Measurements from ENCODE around the gene ACBD6. TPM values are rescaled to one million over a fixed set of nuclear protein-coding genes. Genes with fewer than 3 reads are reported as not detected.

The ACBD6 gene
- total RNA-seq, 5 donors from 2014 or later (not counting 1 experiment from before 2014, with no cell fraction given) = 44.3 to 58.5 (median 53.0) TPM

DNA sequence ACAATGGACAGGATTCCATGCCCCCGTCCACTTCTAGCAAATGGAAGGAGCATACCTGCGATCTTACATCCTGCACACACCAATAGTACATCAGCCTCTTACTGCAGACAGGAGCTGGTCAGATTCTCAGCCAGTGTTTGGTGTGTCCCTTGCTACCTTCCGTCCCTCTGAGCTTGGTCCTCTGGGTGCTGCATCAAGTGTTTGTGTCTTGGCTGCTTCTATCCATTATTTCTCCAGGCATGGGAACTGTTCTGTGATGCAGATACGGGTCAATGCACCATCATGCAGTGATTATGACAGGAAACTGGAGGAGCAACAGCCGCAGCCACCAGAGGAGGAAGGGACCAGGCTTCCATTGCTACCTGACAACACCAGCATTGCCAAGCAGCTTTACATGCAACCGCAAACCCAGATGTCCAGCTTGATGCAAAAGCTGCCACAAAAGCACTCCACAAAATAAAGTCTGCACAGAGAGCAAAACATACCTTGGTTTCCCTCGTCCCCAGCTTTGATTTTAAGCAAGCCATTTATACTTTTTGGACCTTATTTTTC lies 34.5 kb upstream of the ACBD6 start:
- ATAC-seq (replicated peaks in 1 of 4) (no peak), DNase-seq (no peak)
- Histone ChIP-seq H3K27me3 (replicated peaks in 1 of 2; ENCODE audit: control insufficient read depth in 2 of 2, extremely low read depth in 1 of 2, insufficient read depth in 2 of 2, low read length in 1 of 2) (peaks cover 0 to 8% of the 10 kb centered on the region in 2 experiments), H3K4me1 (ENCODE audit: control insufficient read depth in 1 of 2, extremely low read depth in 1 of 2, insufficient read depth in 2 of 2, low read length in 2 of 2) (no peaks in the 10 kb centered on the region), H3K9me3 (no peaks in the 10 kb centered on the region), H3K4me3 (ENCODE audit: control insufficient read depth in 1 of 2, extremely low read depth in 1 of 2, low read length in 1 of 2) (no peak overlapping the region), H3K27ac (ENCODE audit: low read length) (no peak overlapping the region), H3K36me3 (ENCODE audit: control insufficient read depth in 2 of 2, extremely low read depth in 1 of 2, insufficient read depth in 1 of 2, low read length in 1 of 2) (no peaks in the 10 kb centered on the region)
- no peaks in the 10 kb centered on the region for H3K4me1 Mint-ChIP-seq
- ChIA-PET CTCF (interaction anchor here (0.6 to 2.7 kb wide), 8 partner anchors 11 to 612 kb away, joined by 3 to 16 read pairs (median 4); no protein-coding TSS in a partner anchor), POLR2A (interaction anchor here in 1 of 2 donors (0.6 kb wide), 1 partner anchor 223 kb away, joined by 3 read pairs; no protein-coding TSS in a partner anchor)
- WGBS (ENCODE audit: insufficient coverage) = 85% methylated on average over 4 of the region's 7 CpGs
- H3K27me3 Mint-ChIP-seq = peaks cover 0 to 11% of the 10 kb centered on the region in 2 donors
- no peak overlapping the region for H3K4me3 Mint-ChIP-seq
- H3K36me3 Mint-ChIP-seq = no peaks in the 10 kb centered on the region
- H3K27ac Mint-ChIP-seq = no peak overlapping the region
- H3K9me3 Mint-ChIP-seq = no peaks in the 10 kb centered on the region

DNA sequence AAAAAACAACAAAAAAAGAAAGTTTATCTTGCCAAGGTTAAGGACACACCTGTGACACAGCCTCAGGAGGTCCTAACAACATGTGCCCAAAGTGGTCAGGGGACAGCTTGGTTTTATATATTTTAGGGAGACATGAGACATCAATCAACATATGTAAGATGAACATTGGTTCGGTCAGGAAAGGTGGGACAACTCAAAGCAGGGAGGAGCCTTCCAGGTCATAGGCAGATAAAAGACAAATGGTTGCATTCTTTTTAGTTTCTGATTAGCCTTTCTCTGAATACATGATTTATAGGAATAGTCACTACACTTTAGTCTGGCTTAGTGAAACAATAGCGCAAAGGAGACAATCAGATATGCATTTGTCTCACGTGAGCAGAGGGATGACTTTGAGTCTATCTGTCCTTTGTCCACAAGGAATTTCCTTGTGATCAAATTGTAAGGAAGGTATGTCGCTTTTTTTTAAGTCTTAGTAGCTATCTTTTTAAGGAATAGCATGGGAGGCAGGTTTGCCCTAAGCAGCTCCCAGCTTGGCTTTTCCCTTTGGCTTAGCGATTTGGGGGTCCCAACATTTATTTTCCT lies 33.1 kb upstream of the ACBD6 start:
- no peaks in the 10 kb centered on the region for H3K36me3 ChIP-seq (ENCODE audit: control insufficient read depth in 2 of 2, extremely low read depth in 1 of 2, insufficient read depth in 1 of 2, low read length in 1 of 2)
- Mint-ChIP-seq H3K27me3 (peaks cover 0 to 11% of the 10 kb centered on the region in 2 donors), H3K4me3 (no peak overlapping the region), H3K36me3 (no peaks in the 10 kb centered on the region), H3K4me1 (no peaks in the 10 kb centered on the region), H3K9me3 (no peaks in the 10 kb centered on the region), H3K27ac (no peak overlapping the region)
- CTCF ChIA-PET = interaction anchor here (0.6 to 2.7 kb wide), 7 partner anchors 9 to 803 kb away, joined by 3 to 16 read pairs (median 4); no protein-coding TSS in a partner anchor
- DNase-seq (no peak), ATAC-seq (replicated peaks in 1 of 4) (no peak)
- WGBS (ENCODE audit: insufficient coverage) = 100% methylated on average over 1 of the region's 5 CpGs
- H3K27me3 ChIP-seq (replicated peaks in 1 of 2; ENCODE audit: control insufficient read depth in 2 of 2, extremely low read depth in 1 of 2, insufficient read depth in 2 of 2, low read length in 1 of 2) = peaks cover 0 to 8% of the 10 kb centered on the region in 2 experiments
- H3K4me1 ChIP-seq (ENCODE audit: control insufficient read depth in 1 of 2, extremely low read depth in 1 of 2, insufficient read depth in 2 of 2, low read length in 2 of 2) = no peaks in the 10 kb centered on the region
- H3K27ac ChIP-seq (ENCODE audit: low read length) = no peak overlapping the region
- H3K4me3 ChIP-seq (ENCODE audit: control insufficient read depth in 1 of 2, extremely low read depth in 1 of 2, low read length in 1 of 2) = no peak overlapping the region
- no peaks in the 10 kb centered on the region for H3K9me3 ChIP-seq
- POLR2A ChIA-PET = interaction anchor here in 1 of 2 donors (0.6 kb wide), 1 partner anchor 388 kb away, joined by 4 read pairs; no protein-coding TSS in a partner anchor

GRCh38 chr1:180534214-180534613 lies 31.8 kb upstream of the ACBD6 start:
- CTCF ChIA-PET = interaction anchor here in 1 of 2 donors (1.6 kb wide), 1 partner anchor 327 kb away, joined by 5 read pairs; no protein-coding TSS in a partner anchor
- H3K27ac Mint-ChIP-seq = no peak overlapping the region
- DNase-seq = no peak
- POLR2A ChIA-PET = no interaction called here
- H3K27ac ChIP-seq (ENCODE audit: low read length) = no peak overlapping the region
- no peaks in the 10 kb centered on the region for H3K36me3 Mint-ChIP-seq
- H3K4me1 Mint-ChIP-seq = no peaks in the 10 kb centered on the region
- H3K27me3 Mint-ChIP-seq = peaks cover 0 to 11% of the 10 kb centered on the region in 2 donors
- no peaks in the 10 kb centered on the region for H3K4me1 ChIP-seq (ENCODE audit: control insufficient read depth in 1 of 2, extremely low read depth in 1 of 2, insufficient read depth in 2 of 2, low read length in 2 of 2)
- H3K4me3 ChIP-seq (ENCODE audit: control insufficient read depth in 1 of 2, extremely low read depth in 1 of 2, low read length in 1 of 2) = no peak overlapping the region
- H3K4me3 Mint-ChIP-seq = no peak overlapping the region
- no peak for ATAC-seq (replicated peaks in 1 of 4)
- no peaks in the 10 kb centered on the region for H3K9me3 Mint-ChIP-seq
- H3K36me3 ChIP-seq (ENCODE audit: control insufficient read depth in 2 of 2, extremely low read depth in 1 of 2, insufficient read depth in 1 of 2, low read length in 1 of 2) = no peaks in the 10 kb centered on the region
- peaks cover 0 to 9% of the 10 kb centered on the region in 2 experiments for H3K27me3 ChIP-seq (replicated peaks in 1 of 2; ENCODE audit: control insufficient read depth in 2 of 2, extremely low read depth in 1 of 2, insufficient read depth in 2 of 2, low read length in 1 of 2)
- H3K9me3 ChIP-seq = no peaks in the 10 kb centered on the region
- WGBS (ENCODE audit: insufficient coverage) = 100% methylated on average over 3 of the region's 7 CpGs

DNA sequence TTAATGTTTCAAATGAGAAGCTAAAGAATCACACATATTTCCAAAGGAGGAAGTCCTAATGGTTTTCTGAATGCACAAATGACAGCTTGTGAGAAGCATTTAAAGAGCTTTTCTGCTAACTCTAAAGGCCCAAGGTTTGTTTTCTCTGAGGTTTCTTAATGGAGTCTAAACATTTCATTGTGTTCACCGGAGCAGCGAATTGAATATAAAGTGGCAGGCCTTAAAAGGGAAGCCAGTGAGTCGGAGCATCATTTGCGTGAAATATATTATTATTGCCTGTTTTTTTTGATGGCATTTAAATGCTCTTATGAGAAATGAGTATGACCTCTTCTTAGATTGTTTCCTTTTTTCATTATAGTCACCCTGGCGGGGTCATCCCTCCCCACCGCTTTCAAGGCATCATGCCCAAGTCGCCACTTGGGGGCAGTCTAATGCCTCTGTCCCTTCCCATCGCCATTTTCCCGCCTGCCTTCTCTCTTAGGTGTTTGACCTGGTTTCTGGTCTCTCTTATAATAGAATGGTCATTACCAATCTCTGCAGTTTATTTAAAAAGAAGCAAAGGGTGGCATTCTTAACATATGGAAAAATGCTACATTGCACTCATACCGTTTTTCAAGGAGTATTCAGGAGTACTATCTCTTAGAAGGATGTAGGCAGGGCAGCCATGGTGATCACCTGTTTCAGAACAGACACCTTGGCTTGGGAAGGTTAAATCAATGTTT lies 31.1 kb upstream of the ACBD6 start:
- POLR2A ChIA-PET = no interaction called here
- H3K9me3 Mint-ChIP-seq = no peaks in the 10 kb centered on the region
- 50% methylated on average over 1 of the region's 10 CpGs for WGBS (ENCODE audit: insufficient coverage)

GRCh38 chr1:180532854-180533253 lies 30.5 kb upstream of the ACBD6 start:
- CTCF ChIA-PET = interaction anchor here (1.4 to 1.8 kb wide), 3 partner anchors 329 to 331 kb away, joined by 3 to 5 read pairs (median 5); no protein-coding TSS in a partner anchor
- H3K4me1 ChIP-seq (ENCODE audit: control insufficient read depth in 1 of 2, extremely low read depth in 1 of 2, insufficient read depth in 2 of 2, low read length in 2 of 2) = no peaks in the 10 kb centered on the region
- H3K27ac Mint-ChIP-seq = no peak overlapping the region
- no peak overlapping the region for H3K4me3 Mint-ChIP-seq
- peaks cover 0 to 12% of the 10 kb centered on the region in 2 experiments for H3K27me3 ChIP-seq (replicated peaks in 1 of 2; ENCODE audit: control insufficient read depth in 2 of 2, extremely low read depth in 1 of 2, insufficient read depth in 2 of 2, low read length in 1 of 2)
- H3K36me3 Mint-ChIP-seq = no peaks in the 10 kb centered on the region
- no peaks in the 10 kb centered on the region for H3K9me3 ChIP-seq
- peaks cover 0 to 8% of the 10 kb centered on the region in 2 donors for H3K27me3 Mint-ChIP-seq
- no peaks in the 10 kb centered on the region for H3K36me3 ChIP-seq (ENCODE audit: control insufficient read depth in 2 of 2, extremely low read depth in 1 of 2, insufficient read depth in 1 of 2, low read length in 1 of 2)
- POLR2A ChIA-PET = no interaction called here
- no peak overlapping the region for H3K27ac ChIP-seq (ENCODE audit: low read length)
- no peak overlapping the region for H3K4me3 ChIP-seq (ENCODE audit: control insufficient read depth in 1 of 2, extremely low read depth in 1 of 2, low read length in 1 of 2)
- ATAC-seq (replicated peaks in 1 of 4) (no peak), DNase-seq (no peak)
- 87% methylated on average over 3 of the region's 5 CpGs for WGBS (ENCODE audit: insufficient coverage)
- H3K9me3 Mint-ChIP-seq = no peaks in the 10 kb centered on the region
- no peaks in the 10 kb centered on the region for H3K4me1 Mint-ChIP-seq

More for the DNA sequence above, 31.1 kb upstream of the ACBD6 start:
- Mint-ChIP-seq H3K4me3 (no peak overlapping the region), H3K36me3 (no peaks in the 10 kb centered on the region), H3K27ac (no peak overlapping the region), H3K27me3 (peaks cover 0 to 11% of the 10 kb centered on the region in 2 donors), H3K4me1 (no peaks in the 10 kb centered on the region)
- no peak overlapping the region for H3K4me3 ChIP-seq (ENCODE audit: control insufficient read depth in 1 of 2, extremely low read depth in 1 of 2, low read length in 1 of 2)
- no peaks in the 10 kb centered on the region for H3K4me1 ChIP-seq (ENCODE audit: control insufficient read depth in 1 of 2, extremely low read depth in 1 of 2, insufficient read depth in 2 of 2, low read length in 2 of 2)
- ATAC-seq (replicated peaks in 1 of 4) (peak in 3 of 4 experiments; percentile 55 to 59 (median 57)), DNase-seq (peak in 33 of 35 experiments; percentile 4 to 71 (median 45))
- CTCF ChIA-PET = interaction anchor here (1.4 to 1.8 kb wide), 4 partner anchors 328 to 331 kb away, joined by 3 to 5 read pairs (median 5); no protein-coding TSS in a partner anchor
- H3K27me3 ChIP-seq (replicated peaks in 1 of 2; ENCODE audit: control insufficient read depth in 2 of 2, extremely low read depth in 1 of 2, insufficient read depth in 2 of 2, low read length in 1 of 2) = peaks cover 0 to 12% of the 10 kb centered on the region in 2 experiments
- no peaks in the 10 kb centered on the region for H3K9me3 ChIP-seq
- H3K36me3 ChIP-seq (ENCODE audit: control insufficient read depth in 2 of 2, extremely low read depth in 1 of 2, insufficient read depth in 1 of 2, low read length in 1 of 2) = no peaks in the 10 kb centered on the region
- H3K27ac ChIP-seq (ENCODE audit: low read length) = no peak overlapping the region

DNA sequence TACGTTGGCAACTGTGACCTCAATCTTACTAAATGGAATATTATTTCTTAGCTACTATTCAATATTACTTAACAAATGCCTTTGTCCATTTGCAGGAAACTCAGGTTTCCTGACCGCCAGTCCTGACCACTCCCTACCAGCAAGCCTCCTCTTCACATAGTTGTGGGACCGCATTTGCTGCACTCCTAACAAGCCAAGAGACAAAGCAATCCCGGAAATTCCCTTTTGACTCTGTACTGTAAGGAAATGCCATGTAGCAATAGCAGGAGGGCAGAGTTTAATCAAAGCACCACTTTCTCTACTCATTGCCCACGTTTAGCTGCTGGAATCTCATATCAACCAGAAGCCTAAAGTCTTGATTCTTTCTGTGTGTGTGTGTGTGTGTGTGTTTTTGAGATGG lies 28.1 kb upstream of the ACBD6 start:
- H3K36me3 Mint-ChIP-seq = no peaks in the 10 kb centered on the region
- no peak overlapping the region for H3K4me3 Mint-ChIP-seq
- no peaks in the 10 kb centered on the region for H3K4me1 ChIP-seq (ENCODE audit: control insufficient read depth in 1 of 2, extremely low read depth in 1 of 2, insufficient read depth in 2 of 2, low read length in 2 of 2)
- WGBS (ENCODE audit: insufficient coverage) = no CpG with 5 or more reads among the region's 5 CpGs
- ChIA-PET POLR2A (interaction anchor here (0.6 to 0.7 kb wide), 2 partner anchors 332 to 445 kb away, joined by 7 to 8 read pairs; no protein-coding TSS in a partner anchor), CTCF (interaction anchor here (0.6 to 1.5 kb wide), 2 partner anchors 14 to 854 kb away, joined by 3 to 6 read pairs; no protein-coding TSS in a partner anchor)
- H3K27ac ChIP-seq (ENCODE audit: low read length) = no peak overlapping the region
- H3K9me3 Mint-ChIP-seq = no peaks in the 10 kb centered on the region
- no peak overlapping the region for H3K4me3 ChIP-seq (ENCODE audit: control insufficient read depth in 1 of 2, extremely low read depth in 1 of 2, low read length in 1 of 2)
- ATAC-seq (replicated peaks in 1 of 4) = no peak
- no peak overlapping the region for H3K27ac Mint-ChIP-seq
- H3K4me1 Mint-ChIP-seq = peaks cover 0 to 2% (median 2%) of the 10 kb centered on the region in 3 donors
- H3K9me3 ChIP-seq = no peaks in the 10 kb centered on the region
- DNase-seq = no peak
- H3K36me3 ChIP-seq (ENCODE audit: control insufficient read depth in 2 of 2, extremely low read depth in 1 of 2, insufficient read depth in 1 of 2, low read length in 1 of 2) = no peaks in the 10 kb centered on the region
- H3K27me3 ChIP-seq (replicated peaks in 1 of 2; ENCODE audit: control insufficient read depth in 2 of 2, extremely low read depth in 1 of 2, insufficient read depth in 2 of 2, low read length in 1 of 2) = peaks cover 0 to 7% of the 10 kb centered on the region in 2 experiments
- peaks cover 0 to 7% of the 10 kb centered on the region in 2 donors for H3K27me3 Mint-ChIP-seq

Data from T-cell (primary cell).